ENCODE measurements around the gene TMA7B.

The TMA7B gene

DNA sequence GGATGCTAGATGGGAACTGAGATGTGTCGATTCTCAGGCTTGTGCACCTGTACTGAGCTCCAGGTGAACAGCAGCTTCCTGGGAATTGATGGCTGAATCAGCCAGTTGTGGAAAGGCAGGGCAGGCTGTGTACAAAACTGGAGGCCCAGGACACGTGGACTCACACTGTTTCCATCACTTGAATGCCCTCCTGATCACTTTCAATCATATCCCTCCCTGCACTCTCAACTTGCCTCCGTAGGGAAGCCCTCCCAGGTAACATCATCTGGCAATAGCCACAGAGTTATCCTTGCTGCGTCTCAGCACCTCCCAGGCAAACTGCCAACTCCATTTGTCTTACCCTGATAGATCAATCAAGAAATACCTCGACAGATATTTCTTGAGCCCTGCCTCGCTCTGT, 44.6 kb downstream of the TMA7B start:
- no peak for DNase-seq

GRCh38 chr22:40006641-40007040, 46.4 kb downstream of the TMA7B start:
- no peak for DNase-seq

DNA sequence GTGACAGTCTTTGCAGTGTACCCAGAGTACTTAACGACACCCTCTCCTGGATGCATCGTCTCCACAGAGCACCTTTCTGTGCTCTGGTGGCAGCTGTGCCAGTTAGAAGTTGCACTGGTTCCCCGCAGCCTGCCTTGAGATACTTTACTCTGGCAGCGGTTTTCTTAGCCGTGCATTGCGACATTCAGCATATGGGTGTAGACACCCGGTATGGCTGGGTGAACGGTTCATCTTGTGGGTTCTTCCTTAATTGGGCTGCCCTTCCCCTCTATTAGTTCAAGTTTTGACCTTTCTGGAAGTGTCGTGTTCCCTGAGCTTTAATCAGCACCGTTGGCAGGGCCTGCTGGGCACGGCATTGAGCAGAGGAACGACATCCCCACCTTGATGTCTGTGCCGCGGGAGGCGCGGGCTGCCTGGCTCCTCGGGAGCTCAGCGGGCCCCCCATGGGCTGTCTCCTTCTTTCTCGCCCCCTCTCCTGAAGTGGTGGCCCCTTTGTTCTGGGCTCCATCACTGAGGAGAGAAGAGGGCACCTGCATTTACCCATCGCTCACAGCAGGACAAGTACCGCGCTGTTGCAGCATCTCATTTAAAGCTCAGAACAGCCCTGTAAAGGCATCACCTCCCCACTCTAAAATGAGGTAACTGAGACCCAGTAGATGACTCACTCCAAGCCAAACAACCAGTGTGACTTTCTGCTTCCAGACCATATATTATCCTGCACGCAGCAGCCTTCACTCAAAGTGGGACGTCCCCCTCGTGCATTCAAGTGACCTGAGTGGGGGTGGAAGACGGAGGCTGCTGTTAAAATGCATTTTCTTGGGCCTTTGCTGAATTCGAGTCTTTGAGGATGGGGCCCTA, 47.9 kb downstream of the TMA7B start:
- no peak for DNase-seq

GRCh38 chr22:40008726-40009291, 48.6 kb downstream of the TMA7B start:
- no peak for DNase-seq

GRCh38 chr22:40009292-40009774, 49.1 kb downstream of the TMA7B start:
- no peak for DNase-seq

- no peak for DNase-seq
Measured at GRCh38 chr22:40009951-40010671, 49.9 kb downstream of the TMA7B start.

DNA sequence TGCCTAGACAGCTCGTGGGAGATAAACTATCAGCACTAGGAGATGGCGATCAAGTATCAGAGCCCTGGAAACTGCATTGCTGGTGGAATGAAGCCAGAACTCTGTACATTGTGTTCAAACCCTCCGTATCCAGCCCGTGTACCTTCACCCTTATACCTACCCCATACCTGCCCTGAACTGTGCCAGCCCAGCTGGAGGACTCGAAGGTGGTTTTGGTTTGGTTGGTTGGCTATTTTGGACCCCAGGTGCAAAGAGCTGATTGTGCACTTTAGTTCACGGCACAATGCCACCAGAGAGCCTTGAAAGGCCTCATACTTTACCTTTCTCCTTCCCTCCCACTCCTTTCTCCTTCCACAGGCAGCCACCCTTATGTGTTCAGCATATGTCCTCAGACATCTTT, 50.5 kb downstream of the TMA7B start:
- no peak for DNase-seq
